Small intestine (tissue), 7 donors: ENCODE data around the gene INPP5B. TPM values are rescaled to one million over a fixed set of nuclear protein-coding genes. Genes with fewer than 3 reads are reported as not detected.
A peak's percentile ranks its signal among the peaks of the same experiment; 100 is the strongest.
"Not testable (repeated sequence)": the region's sequence is repeated elsewhere in the genome, so short reads cannot be mapped to it uniquely, and the experiment has no call there.

ENCODE experiments used
- DNase-seq, 2 donors: peaks; one replicate each; pipeline versions ENCODE4 v3.0.0 to v3.0.0-alpha.2; 2013
- FAIRE-seq: peaks from 2 replicates; lab custom pipeline; 2012; peaks lifted over from hg19 to GRCh38; lab: Jason Lieb, UNC
- H3K27ac ChIP-seq, 3 donors: one replicate each; pipeline ENCODE4 v1.5.1; 2013; ENCODE audit warnings: low read length in 2 of 3, mild to moderate bottlenecking in 2 of 3, control low read depth in 1 of 3, inconsistent platforms in 1 of 3, low read depth in 1 of 3, moderate library complexity in 1 of 3
- H3K27me3 ChIP-seq, 3 donors: one replicate each; pipeline ENCODE4 v1.6.1; 2013; ENCODE audit warnings: low read length in 3 of 3, inconsistent platforms in 1 of 3; ENCODE audit not compliant: control insufficient read depth in 3 of 3, insufficient read depth in 3 of 3
- H3K36me3 ChIP-seq, 3 donors: one replicate each; pipeline ENCODE4 v1.6.1; 2013; ENCODE audit warnings: low read length in 3 of 3, inconsistent platforms in 1 of 3, low read depth in 1 of 3, mild to moderate bottlenecking in 1 of 3, moderate library complexity in 1 of 3; ENCODE audit not compliant: control insufficient read depth in 3 of 3, insufficient read depth in 2 of 3
- H3K4me1 ChIP-seq, 3 donors: one replicate each; pipeline ENCODE4 v1.6.1; 2013; ENCODE audit warnings: low read length in 2 of 3, inconsistent platforms in 1 of 3, low read depth in 1 of 3, mild to moderate bottlenecking in 1 of 3, moderate library complexity in 1 of 3; ENCODE audit not compliant: control insufficient read depth in 3 of 3, insufficient read depth in 2 of 3
- H3K4me3 ChIP-seq, 3 donors: one replicate each; pipeline ENCODE4 v1.5.1; 2013; ENCODE audit warnings: low read length in 3 of 3, control low read depth in 1 of 3, inconsistent platforms in 1 of 3, low read depth in 1 of 3, mild to moderate bottlenecking in 1 of 3, moderate library complexity in 1 of 3
- H3K9me3 ChIP-seq, 2 donors: one replicate each; pipeline ENCODE4 v1.6.1; 2013; ENCODE audit warnings: low read depth in 1 of 2, low read length in 1 of 2; ENCODE audit not compliant: control insufficient read depth in 2 of 2, insufficient read depth in 1 of 2
- WGBS, 3 donors: extraction: QIAGEN DNeasy Blood & Tissue Kit; methylation state at CpG; one replicate each; pipeline ENCODE4 v1.1.7; 2013; 5-methylcytosine and 5-hydroxymethylcytosine counted together
- polyA plus RNA-seq, 4 donors: library from polyadenylated mRNA; stranded (reverse) in 3 of 4; unstranded in 1 of 4; fragments of 200-250 nt in 3 of 4; fragments of 120-200 nt in 1 of 4; gene quantifications; one replicate each; pipeline versions ENCODE4 v1.2.1 to v1.2.3, GENCODE V29; 2013
- donor health status: healthy with polysubstance abuse.
- donor health status: control.
- donor health status: control.
- donor health status: Bipolar disorder and iron deficiency.
- donor health status: healthy.

INPP5B gene
- polyA plus RNA-seq, 4 donors, result 6.7 to 23.2 (median 9.2) TPM

DNA sequence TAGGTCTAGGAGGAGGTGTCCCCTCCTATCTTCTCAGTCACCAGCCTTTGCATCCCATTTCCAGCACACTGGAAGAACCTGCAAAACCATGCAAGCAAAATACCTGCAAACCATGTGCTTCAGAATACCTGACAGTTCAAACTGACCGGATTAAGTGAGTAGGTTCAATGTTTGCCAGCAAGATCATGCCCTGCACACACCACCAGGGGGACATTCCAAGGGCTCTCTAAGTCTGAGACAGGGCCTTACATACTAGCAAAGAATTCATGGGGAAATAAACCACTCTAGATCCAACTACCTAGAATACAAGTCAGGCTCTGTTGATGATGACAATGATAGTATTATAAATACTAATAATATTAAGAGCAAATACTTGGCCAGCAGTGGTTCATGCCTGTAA lies 27.6 kb downstream of the INPP5B start:
- FAIRE-seq (no peak), DNase-seq (no peak)
- Histone ChIP-seq H3K9me3 (no peaks in the 10 kb centered on the region), H3K27ac (no peak overlapping the region), H3K4me1 (no peaks in the 10 kb centered on the region), H3K4me3 (no peak overlapping the region), H3K27me3 (no peaks in the 10 kb centered on the region), H3K36me3 (peaks cover 0 to 12% (median 2%) of the 10 kb centered on the region in 3 donors)
- WGBS, 3 donors, result 65 to 83% (median 82%) methylated on average over 1 of the region's 1 CpG

DNA sequence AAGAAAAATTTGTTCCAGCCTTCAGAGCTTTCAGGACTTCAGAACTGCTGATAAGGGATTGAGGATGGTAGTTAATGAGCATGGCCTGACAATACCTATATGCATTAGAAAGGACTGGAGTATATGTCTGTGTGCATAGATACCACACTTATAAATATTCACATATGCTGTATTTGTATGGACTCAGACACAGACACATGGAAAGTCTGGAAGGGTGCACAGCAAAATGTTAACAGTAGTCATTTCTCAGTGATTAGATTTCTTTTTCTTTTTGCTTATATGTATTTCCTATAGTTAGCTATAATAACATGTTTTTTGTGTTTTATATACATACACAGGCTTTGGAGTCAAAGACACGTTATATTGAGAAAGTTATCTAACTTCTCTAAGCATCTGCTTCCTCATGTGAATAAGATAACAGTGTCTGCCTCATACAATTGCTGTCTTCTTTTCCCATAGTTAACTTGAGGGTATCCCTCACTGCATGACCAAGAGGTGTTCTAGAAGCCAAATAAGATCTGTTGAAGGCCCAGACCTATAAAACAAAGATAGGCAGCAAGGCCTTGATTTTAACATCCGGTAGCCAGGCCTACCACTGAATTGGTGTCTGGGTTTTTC lies 31.3 kb downstream of the INPP5B start:
- peaks cover 0 to 2% (median 1%) of the 10 kb centered on the region in 3 donors for H3K36me3 ChIP-seq
- no peaks in the 10 kb centered on the region for H3K4me1 ChIP-seq
- H3K4me3 ChIP-seq, result no peak overlapping the region
- WGBS, 3 donors, result 86 to 94% (median 94%) methylated on average over 2 of the region's 2 CpGs
- no peak overlapping the region for H3K27ac ChIP-seq
- H3K27me3 ChIP-seq, result no peaks in the 10 kb centered on the region
- FAIRE-seq (no peak), DNase-seq (no peak)
- H3K9me3 ChIP-seq, result peaks cover 0 to 13% of the 10 kb centered on the region in 2 donors

DNA sequence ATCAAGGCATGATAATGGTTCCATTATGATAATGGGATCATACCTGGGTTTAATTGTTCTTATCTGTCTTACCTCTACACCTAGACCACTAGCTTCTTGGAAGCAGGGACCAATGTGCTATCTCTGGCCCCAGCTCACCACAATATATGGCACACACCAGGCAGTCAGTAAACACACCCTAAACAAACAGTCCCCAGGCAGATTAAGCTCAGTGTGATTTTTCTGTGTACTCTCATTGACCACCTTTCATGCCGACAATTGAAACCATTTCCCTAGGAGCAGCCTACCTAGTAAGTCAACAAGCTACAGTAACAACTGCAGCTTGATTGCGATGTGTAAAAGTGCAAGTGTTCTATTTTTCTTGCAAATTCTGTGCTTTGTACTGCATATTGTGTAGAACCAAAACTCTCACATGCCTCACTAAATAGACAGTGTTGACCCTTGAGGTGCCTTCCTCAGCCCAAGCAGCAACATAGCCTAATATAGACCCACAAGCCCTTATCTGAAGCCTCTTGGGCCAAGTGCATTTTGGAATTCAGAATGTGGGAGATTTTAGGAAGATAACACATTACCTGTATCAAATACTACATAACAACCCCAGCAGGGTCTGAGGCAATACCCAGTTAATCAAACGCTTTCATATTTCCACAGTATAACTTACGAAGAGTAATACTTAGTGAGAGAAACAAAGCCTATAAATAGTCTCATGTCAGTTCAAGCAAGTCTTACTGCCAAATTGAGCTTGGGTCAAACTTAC lies 32.0 kb downstream of the INPP5B start:
- 88 to 95% (median 92%) methylated on average over 4 of the region's 4 CpGs for WGBS, 3 donors
- no peak for DNase-seq
- peaks cover 0 to 2% (median 0%) of the 10 kb centered on the region in 3 donors for H3K36me3 ChIP-seq
- no peak overlapping the region for H3K27ac ChIP-seq
- H3K9me3 ChIP-seq, result peaks cover 0 to 13% of the 10 kb centered on the region in 2 donors
- no peak for FAIRE-seq
- no peaks in the 10 kb centered on the region for H3K27me3 ChIP-seq
- H3K4me3 ChIP-seq, result no peak overlapping the region
- H3K4me1 ChIP-seq, result no peaks in the 10 kb centered on the region

DNA sequence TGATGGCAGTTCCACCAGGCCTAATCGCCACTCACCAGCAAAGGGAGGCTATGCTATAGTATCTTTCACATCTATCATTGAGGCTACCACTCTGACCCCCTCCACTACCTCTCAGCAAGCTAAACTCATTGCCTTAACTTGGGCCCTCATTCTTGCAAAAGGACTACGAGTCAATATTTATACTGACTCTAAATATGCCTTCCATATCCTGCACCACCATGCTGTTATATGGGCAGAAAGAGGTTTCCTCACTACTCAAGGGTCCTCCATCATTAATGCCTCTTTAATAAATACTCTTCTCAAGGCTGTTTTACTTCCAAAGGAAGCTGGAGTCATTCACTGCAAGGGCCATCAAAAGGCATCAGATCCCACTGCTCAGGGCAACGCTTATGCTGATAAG lies 35.4 kb downstream of the INPP5B start:
- H3K4me1 ChIP-seq, FAIRE-seq, H3K36me3 ChIP-seq, DNase-seq, H3K27ac ChIP-seq, H3K4me3 ChIP-seq, H3K27me3 ChIP-seq: not testable (repeated sequence)
- peaks cover 0 to 20% of the 10 kb centered on the region in 2 donors for H3K9me3 ChIP-seq
- WGBS, 3 donors, result 97 to 99% (median 98%) methylated on average over 3 of the region's 3 CpGs

- not testable (repeated sequence) for H3K4me3 ChIP-seq, H3K27me3 ChIP-seq, H3K4me1 ChIP-seq, FAIRE-seq, H3K36me3 ChIP-seq, DNase-seq, H3K27ac ChIP-seq
- peaks cover 0 to 24% of the 10 kb centered on the region in 2 donors for H3K9me3 ChIP-seq
- 72 to 90% (median 89%) methylated on average over 8 of the region's 8 CpGs for WGBS, 3 donors
Observed at GRCh38 chr1:37910886-37911285, 36.0 kb downstream of the INPP5B start.

DNA sequence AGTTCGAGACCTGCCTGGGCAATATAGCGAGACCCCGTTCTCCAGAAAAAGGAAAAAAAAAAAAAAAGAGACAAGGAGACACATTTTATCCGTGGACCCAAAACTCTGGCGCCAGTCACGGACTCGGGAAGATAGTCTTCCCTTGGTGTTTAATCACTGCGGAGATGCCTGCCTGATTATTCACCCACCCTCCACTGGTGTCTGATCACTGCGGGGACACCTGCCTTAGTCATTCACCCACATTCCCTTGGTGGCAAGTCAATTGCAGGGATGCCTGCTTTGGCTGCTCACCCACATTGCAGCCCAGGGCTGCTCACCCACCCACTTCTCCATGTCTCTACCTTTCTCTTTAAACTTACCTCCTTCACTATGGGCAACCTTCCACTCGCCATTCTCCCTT lies 38.3 kb downstream of the INPP5B start:
- WGBS, 3 donors, result 99% methylated on average over 9 to 10 of the region's 10 CpGs
- H3K27me3 ChIP-seq, H3K4me1 ChIP-seq, H3K4me3 ChIP-seq, DNase-seq, FAIRE-seq, H3K27ac ChIP-seq, H3K36me3 ChIP-seq: not testable (repeated sequence)
- H3K9me3 ChIP-seq, result peaks cover 0 to 24% of the 10 kb centered on the region in 2 donors

- peaks cover 0 to 21% of the 10 kb centered on the region in 2 donors for H3K9me3 ChIP-seq
- WGBS, 3 donors, result 60 to 86% (median 66%) methylated on average over 6 of the region's 6 CpGs
- FAIRE-seq, H3K36me3 ChIP-seq, H3K27me3 ChIP-seq, H3K4me3 ChIP-seq, H3K4me1 ChIP-seq, H3K27ac ChIP-seq: not testable (repeated sequence)
- peak in 1 of 2 donors; percentile 14 for DNase-seq
Observed at GRCh38 chr1:37907416-37908125, 39.3 kb downstream of the INPP5B start.

DNA sequence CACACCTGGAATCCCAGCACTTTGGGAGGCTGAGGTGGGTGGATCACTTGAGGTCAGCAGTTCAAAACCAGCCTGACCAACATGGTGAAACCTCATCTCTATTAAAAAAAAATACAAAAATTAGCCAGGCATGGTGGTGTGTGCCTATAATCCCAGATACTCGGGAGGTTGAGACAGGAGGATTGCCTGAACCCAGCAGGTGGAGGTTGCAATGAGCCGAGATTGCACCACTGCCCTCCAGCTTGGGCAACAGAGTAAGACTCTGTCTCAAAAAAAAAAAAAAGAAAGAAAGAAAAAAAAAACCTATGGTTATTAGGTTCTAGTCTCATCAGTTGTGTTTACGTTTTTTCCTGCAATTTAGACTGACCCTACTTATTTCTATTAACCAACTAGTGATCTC lies 40.3 kb downstream of the INPP5B start:
- not testable (repeated sequence) for H3K27ac ChIP-seq, H3K4me3 ChIP-seq, H3K27me3 ChIP-seq, DNase-seq, H3K36me3 ChIP-seq, H3K4me1 ChIP-seq, FAIRE-seq
- WGBS, 3 donors, result 94 to 98% (median 96%) methylated on average over 3 of the region's 3 CpGs
- H3K9me3 ChIP-seq, result peaks cover 0 to 11% of the 10 kb centered on the region in 2 donors
